D721Med (cell line): ENCODE measurements around the gene MRPL48.

ENCODE experiments used
- DNase-seq: peaks from one replicate; pipeline ENCODE4 v3.0.0; 2011; ENCODE audit warnings: low spot score; ENCODE audit not compliant: insufficient read length
- FAIRE-seq: peaks from 2 replicates; lab custom pipeline; 2011; peaks lifted over from hg19 to GRCh38; lab: Jason Lieb, UNC
- TF ChIP-seq, protein P1 (sequence below): IDR thresholded peaks from 2 replicates; pipeline ENCODE4 v1.5.1; 2012; ENCODE audit warnings: mild to moderate bottlenecking, control low read depth; ENCODE audit not compliant: insufficient read depth; ENCODE audit errors: missing control alignments

Gene MRPL48

DNA sequence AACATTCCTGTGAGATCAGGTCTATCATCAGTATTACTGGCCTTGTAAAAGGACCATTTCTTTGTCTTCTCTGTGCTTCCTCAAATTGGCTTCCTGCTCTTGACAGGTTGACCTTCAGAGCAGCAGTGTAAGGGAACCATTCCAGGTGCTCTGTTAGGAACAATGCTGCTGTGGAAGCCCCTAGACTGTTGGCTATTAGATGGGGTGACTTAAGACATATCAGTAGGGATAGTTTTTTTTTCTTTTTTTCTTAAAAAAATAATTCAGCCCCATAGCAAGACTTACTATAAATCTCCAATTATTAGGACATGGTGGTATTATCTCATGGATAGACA is 51.4 kb downstream of the MRPL48 start:
- no peak for FAIRE-seq
- TF ChIP-seq, protein P1, sequence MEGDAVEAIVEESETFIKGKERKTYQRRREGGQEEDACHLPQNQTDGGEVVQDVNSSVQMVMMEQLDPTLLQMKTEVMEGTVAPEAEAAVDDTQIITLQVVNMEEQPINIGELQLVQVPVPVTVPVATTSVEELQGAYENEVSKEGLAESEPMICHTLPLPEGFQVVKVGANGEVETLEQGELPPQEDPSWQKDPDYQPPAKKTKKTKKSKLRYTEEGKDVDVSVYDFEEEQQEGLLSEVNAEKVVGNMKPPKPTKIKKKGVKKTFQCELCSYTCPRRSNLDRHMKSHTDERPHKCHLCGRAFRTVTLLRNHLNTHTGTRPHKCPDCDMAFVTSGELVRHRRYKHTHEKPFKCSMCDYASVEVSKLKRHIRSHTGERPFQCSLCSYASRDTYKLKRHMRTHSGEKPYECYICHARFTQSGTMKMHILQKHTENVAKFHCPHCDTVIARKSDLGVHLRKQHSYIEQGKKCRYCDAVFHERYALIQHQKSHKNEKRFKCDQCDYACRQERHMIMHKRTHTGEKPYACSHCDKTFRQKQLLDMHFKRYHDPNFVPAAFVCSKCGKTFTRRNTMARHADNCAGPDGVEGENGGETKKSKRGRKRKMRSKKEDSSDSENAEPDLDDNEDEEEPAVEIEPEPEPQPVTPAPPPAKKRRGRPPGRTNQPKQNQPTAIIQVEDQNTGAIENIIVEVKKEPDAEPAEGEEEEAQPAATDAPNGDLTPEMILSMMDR, result no peak
- DNase-seq, result no peak

DNA sequence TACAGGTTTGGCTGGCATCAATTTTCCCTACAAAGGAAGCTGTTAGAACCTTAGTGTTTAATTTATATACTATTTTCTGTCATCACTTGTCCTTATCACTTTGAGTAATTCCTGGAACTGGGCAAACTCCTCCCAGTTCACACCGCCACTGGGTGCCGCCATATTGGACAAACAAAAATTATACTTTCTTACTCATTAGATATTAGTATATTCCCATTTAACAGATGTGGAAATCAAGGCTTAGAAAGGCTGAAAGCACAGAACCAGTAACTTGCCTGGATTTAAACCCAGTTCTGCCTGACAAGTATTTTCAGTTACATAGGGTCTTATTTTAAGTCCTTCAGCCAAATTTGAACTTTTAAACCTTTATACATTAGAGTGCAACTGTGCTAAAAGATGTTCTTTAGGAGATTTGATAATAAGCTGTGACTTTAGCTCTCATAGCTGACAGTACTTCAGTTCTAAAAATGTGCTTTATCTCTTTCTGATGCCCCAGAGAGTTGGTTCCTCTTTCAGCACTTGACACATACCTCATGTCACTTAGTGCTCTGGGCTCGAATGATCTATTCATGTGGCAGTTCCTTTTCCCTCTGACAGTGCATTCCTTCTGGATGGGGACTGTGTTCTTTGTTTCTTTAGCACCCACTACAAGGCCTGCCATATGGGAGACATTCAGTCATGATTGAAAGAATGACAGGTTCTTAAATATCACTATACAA is 63.5 kb downstream of the MRPL48 start:
- DNase-seq (no peak), FAIRE-seq (no peak)
- TF ChIP-seq, protein P1, result no peak

DNA sequence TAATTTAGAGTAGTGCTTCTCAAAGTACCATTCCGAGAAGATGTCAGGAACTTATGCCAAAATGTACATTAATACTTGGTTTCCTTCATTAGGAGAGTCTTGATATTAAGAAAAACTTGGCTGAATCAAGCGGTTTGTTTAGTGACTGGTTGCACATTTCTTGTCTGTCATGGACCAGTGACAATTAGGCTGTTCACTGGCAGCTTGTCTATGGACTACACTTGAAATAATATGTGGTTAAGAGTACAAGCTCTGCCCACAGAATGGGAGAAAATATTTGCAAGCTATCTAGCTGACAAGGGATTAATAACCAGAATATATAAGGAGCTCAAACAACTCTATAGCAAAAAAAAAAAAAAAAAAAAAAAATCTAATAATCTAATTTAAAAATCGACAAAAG is 64.4 kb downstream of the MRPL48 start:
- DNase-seq (no peak), FAIRE-seq (no peak)
- TF ChIP-seq, protein P1, result no peak

DNA sequence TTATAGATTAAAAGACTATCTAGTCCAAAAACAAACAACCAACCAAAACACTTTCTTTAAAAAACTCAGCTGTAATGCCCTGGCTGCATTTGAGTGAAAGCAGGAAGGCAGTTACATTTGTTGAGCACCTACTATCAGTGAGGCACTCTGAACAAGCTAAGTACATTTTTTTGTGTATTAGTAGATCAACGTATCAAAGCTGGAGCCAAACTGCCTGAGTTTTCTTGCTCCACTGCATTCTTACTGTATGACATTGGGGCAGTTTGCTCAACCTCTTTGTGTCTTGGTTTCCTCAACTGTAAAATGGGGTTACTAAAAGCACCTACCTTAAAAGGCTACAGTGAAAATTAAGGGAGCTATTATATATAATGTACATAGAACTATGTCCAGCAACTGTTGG is 67.0 kb downstream of the MRPL48 start:
- FAIRE-seq (no peak), DNase-seq (no peak)
- TF ChIP-seq, protein P1, result no peak

DNA sequence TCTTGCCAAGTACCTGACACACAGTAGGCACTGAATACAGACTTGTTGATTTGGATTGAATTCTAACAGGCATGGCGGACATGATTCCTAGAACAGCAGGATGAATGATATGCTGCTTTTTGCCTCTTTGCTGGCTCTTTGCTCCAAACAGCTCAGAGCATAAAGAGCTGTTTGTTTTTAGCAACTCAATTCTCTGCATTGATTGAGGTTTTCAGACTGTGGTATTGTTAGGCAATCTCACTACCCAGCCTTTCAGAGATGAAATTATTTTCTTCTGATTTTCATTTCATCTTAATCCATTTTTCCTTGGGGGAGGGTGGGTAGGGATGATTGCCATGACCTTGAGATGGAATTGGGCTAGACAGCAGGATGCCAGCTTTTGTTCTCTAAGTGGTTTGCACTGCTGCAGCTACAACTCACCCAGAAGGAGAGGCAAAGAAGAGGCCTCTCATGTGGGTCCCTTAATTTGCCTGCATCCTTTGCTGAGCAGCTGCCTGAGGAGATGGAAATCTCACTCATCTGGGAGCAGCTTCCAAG is 68.4 kb downstream of the MRPL48 start:
- no peak for DNase-seq
- no peak for FAIRE-seq
- TF ChIP-seq, protein P1, result no peak

DNA sequence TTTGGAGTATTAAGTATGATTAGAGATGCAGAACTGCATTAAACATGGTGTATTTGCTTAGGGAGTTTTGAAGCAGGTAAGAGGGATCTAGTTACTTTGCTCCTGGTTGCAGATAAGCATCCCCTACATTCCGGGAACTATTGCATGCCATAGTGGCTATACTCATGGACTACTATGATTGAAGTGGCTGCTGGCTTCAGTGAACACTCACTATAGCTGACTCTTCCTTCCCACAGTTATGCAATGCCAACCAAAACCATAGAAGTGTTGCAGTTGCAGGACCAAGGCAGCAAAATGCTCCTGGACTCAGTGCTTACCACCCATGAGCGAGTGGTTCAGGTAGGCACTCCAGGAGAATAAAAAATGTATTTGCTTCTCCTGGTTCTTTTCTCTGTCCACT is 72.0 kb downstream of the MRPL48 start:
- TF ChIP-seq, protein P1, result no peak
- DNase-seq, result no peak
- FAIRE-seq, result no peak

DNA sequence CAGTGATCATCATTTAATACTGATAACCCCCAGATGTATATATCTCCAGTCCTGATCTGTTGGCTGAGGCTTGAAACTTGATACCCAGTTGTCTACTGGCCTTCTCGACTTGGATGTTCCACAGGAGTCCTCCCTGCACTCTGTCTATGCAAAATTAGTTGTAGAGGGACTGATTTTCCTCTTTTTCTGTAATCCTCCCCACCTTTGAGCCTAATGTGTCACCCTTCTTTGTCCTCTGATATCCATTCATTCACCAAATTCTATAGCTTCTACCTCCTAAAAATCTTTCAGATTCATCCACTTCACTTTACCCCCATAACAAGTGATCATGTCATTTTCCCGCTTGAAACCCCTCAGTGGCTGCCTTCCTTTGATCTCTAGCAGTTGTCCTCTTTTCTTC is 72.5 kb downstream of the MRPL48 start:
- TF ChIP-seq, protein P1, result no peak
- DNase-seq, result no peak
- FAIRE-seq, result no peak
